ENCODE measurements around the gene CFAP77.
A peak's percentile ranks its signal among the peaks of the same experiment; 100 is the strongest.

CFAP77 gene

GRCh38 chr9:132600326-132600984 is 190.4 kb downstream of the CFAP77 start:
- no peak for DNase-seq (ENCODE audit: low read depth)
- in situ Hi-C loops (cut with HindIII; ENCODE audit: low sequenced_read_pairs), result no loop called here
- H3K4me3 ChIP-seq (ENCODE audit: low read depth, low read length), result no peak overlapping the region
- TF ChIP-seq CTCF (IDR thresholded peaks at IDR 0.05; ENCODE audit: low read depth, low read length, missing control alignments), result no peak

GRCh38 chr9:132602207-132602606 is 192.2 kb downstream of the CFAP77 start:
- no peak for DNase-seq (ENCODE audit: low read depth)
- no peak for TF ChIP-seq CTCF (IDR thresholded peaks at IDR 0.05; ENCODE audit: low read depth, low read length, missing control alignments)
- in situ Hi-C loops (cut with HindIII; ENCODE audit: low sequenced_read_pairs), result no loop called here
- no peak overlapping the region for H3K4me3 ChIP-seq (ENCODE audit: low read depth, low read length)

DNA sequence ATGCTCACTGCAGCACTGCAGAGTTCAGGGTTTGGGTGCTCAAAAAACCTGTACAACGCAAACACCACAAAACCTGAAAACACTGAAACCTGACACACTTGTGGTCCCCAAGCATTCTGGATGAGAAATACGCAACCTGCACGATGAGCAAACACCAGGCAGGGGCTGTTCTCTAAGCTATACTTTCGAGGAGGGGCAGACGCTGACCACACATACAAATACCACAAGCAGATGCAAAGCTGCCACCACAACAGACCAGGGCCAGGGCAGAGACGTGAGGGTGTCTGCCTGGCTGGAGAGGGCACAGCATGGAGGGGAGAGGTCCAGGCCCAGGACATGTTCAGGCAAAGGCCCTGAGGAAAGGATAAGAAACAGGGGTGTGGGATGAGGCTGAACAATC is 195.4 kb downstream of the CFAP77 start:
- no peak overlapping the region for H3K4me3 ChIP-seq (ENCODE audit: low read depth, low read length)
- in situ Hi-C loops (cut with HindIII; ENCODE audit: low sequenced_read_pairs), result no loop called here
- TF ChIP-seq CTCF (IDR thresholded peaks at IDR 0.05; ENCODE audit: low read depth, low read length, missing control alignments), result no peak
- DNase-seq (ENCODE audit: low read depth), result no peak

DNA sequence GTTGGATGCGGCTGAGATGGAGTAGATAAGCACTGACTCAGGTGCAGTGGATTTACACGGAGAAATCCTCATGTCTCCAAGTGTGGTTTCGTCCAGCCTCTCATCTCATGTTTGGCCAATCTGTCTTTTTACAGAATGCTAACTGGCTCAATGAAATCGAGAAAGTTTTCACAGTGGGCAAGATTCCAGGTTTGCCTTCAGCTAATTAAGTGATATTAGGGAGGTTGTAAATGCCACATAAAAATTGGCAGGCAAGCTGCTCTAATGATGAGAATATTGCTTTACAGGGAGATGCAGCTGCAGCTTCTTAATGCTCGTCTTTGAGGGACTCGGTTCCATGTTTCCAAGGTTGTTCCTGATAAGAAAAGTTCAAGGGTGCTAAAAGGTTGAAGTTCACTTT is 196.1 kb downstream of the CFAP77 start:
- TF ChIP-seq CTCF (IDR thresholded peaks at IDR 0.05; ENCODE audit: low read depth, low read length, missing control alignments), result no peak
- in situ Hi-C loops (cut with HindIII; ENCODE audit: low sequenced_read_pairs), result no loop called here
- no peak overlapping the region for H3K4me3 ChIP-seq (ENCODE audit: low read depth, low read length)
- no peak for DNase-seq (ENCODE audit: low read depth)

GRCh38 chr9:132609184-132609583 is 199.2 kb downstream of the CFAP77 start:
- no peak overlapping the region for H3K4me3 ChIP-seq (ENCODE audit: low read depth, low read length)
- no peak for TF ChIP-seq CTCF (IDR thresholded peaks at IDR 0.05; ENCODE audit: low read depth, low read length, missing control alignments)
- no peak for DNase-seq (ENCODE audit: low read depth)
- in situ Hi-C loops (cut with HindIII; ENCODE audit: low sequenced_read_pairs), result no loop called here

- no peak overlapping the region for H3K4me3 ChIP-seq (ENCODE audit: low read depth, low read length)
- peak; percentile 49 for DNase-seq (ENCODE audit: low read depth)
- TF ChIP-seq CTCF (IDR thresholded peaks at IDR 0.05; ENCODE audit: low read depth, low read length, missing control alignments), result no peak
- in situ Hi-C loops (cut with HindIII; ENCODE audit: low sequenced_read_pairs), result no loop called here
Observed at GRCh38 chr9:132609829-132610228, 199.8 kb downstream of the CFAP77 start.

Data from astrocyte of the cerebellum (primary cell).